Endothelial cell (in vitro differentiated cells): ENCODE data around the gene PPY. TPM values are rescaled to one million over a fixed set of nuclear protein-coding genes. Genes with fewer than 3 reads are reported as not detected.
"Not testable (repeated sequence)": the region's sequence is repeated elsewhere in the genome, so short reads cannot be mapped to it uniquely, and the experiment has no call there.

Experiments
- DNase-seq: peaks from one replicate; pipeline ENCODE4 v3.0.0; 2021; ENCODE audit warnings: low spot score
- H3K27ac Mint-ChIP-seq: one replicate; pipeline ENCODE4 v1.8.0; 2021; ENCODE audit warnings: mixed read lengths, inconsistent platforms; ENCODE audit not compliant: unreplicated experiment
- H3K27me3 Mint-ChIP-seq: one replicate; pipeline ENCODE4 v1.8.0; 2021; ENCODE audit warnings: mild to moderate bottlenecking, moderate library complexity, mixed read lengths, inconsistent platforms; ENCODE audit not compliant: unreplicated experiment
- H3K36me3 Mint-ChIP-seq: one replicate; pipeline ENCODE4 v1.8.0; 2021; ENCODE audit warnings: mild to moderate bottlenecking, low read depth, mixed read lengths, inconsistent platforms; ENCODE audit not compliant: unreplicated experiment
- H3K4me1 Mint-ChIP-seq: one replicate; pipeline ENCODE4 v1.8.0; 2021; ENCODE audit warnings: mild to moderate bottlenecking, mixed read lengths, inconsistent platforms; ENCODE audit not compliant: unreplicated experiment
- H3K4me3 Mint-ChIP-seq: one replicate; pipeline ENCODE4 v1.8.0; 2021; ENCODE audit warnings: mild to moderate bottlenecking, mixed read lengths, inconsistent platforms; ENCODE audit not compliant: unreplicated experiment
- H3K9me3 Mint-ChIP-seq: one replicate; pipeline ENCODE4 v1.8.0; 2021; ENCODE audit warnings: mixed read lengths, inconsistent platforms; ENCODE audit not compliant: unreplicated experiment
- total RNA-seq: library from RNA; stranded (reverse); fragmentation: NEBNext Ultra II Directional; extraction: Animal tissue kit (Norgen Biotek cat#: 25700); gene quantifications from one replicate; pipeline ENCODE4 v1.2.1, GENCODE V29; 2021; ENCODE audit not compliant: unreplicated experiment
- TF ChIP-seq, protein P1 (sequence below): fragments of 200-600 bp; sonication (generic); IDR thresholded peaks from one replicate; pipeline ENCODE4 v1.5.0; 2021; ENCODE audit warnings: antibody characterized with exemption; ENCODE audit not compliant: unreplicated experiment

The PPY gene
- total RNA-seq, 1 donor from 2014 or later = not detected

DNA sequence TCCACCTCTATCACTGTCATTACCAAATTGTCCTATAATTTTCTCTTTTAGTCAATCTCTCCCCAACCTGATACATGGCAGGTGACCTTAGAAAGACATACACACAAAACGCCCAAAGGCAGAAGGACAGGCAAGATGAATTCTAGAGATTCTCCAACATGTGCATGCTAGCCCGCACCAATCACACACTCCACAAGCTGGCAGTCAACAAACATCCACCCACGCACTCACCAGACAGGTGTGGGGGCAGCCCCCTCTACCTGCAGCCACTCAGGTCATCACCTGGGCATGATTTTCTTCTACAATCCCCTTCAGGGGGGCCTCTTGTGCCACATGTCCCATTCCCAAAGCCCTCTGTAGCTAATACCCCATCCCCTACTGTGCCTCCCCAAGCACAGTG, 44.4 kb downstream of the PPY start:
- peaks cover 4% of the 10 kb centered on the region for H3K4me1 Mint-ChIP-seq
- no peak overlapping the region for H3K27ac Mint-ChIP-seq
- TF ChIP-seq, protein P1, sequence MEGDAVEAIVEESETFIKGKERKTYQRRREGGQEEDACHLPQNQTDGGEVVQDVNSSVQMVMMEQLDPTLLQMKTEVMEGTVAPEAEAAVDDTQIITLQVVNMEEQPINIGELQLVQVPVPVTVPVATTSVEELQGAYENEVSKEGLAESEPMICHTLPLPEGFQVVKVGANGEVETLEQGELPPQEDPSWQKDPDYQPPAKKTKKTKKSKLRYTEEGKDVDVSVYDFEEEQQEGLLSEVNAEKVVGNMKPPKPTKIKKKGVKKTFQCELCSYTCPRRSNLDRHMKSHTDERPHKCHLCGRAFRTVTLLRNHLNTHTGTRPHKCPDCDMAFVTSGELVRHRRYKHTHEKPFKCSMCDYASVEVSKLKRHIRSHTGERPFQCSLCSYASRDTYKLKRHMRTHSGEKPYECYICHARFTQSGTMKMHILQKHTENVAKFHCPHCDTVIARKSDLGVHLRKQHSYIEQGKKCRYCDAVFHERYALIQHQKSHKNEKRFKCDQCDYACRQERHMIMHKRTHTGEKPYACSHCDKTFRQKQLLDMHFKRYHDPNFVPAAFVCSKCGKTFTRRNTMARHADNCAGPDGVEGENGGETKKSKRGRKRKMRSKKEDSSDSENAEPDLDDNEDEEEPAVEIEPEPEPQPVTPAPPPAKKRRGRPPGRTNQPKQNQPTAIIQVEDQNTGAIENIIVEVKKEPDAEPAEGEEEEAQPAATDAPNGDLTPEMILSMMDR = no peak
- H3K36me3 Mint-ChIP-seq = peaks cover 3% of the 10 kb centered on the region
- no peaks in the 10 kb centered on the region for H3K9me3 Mint-ChIP-seq
- peaks cover 2% of the 10 kb centered on the region for H3K27me3 Mint-ChIP-seq
- no peak overlapping the region for H3K4me3 Mint-ChIP-seq
- DNase-seq = no peak

DNA sequence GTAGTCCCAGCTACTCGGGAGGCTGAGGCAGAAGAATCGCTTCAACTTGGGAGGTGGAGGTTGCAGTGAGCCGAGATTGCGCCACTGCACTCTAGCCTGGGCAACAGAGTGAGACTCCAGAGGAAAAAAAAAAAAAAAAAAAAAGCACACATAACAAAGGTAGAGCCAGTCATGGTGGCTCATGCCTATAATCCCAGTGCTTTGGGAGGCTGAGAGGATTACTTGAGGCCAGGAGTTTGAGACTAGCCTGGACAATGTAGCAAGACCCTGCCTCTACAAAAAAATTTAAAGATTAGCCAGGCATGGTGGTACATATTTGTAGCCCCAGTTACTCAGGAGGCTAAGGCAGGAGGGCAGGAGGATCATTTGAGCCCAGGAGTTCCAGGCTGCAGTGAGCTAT, 47.8 kb downstream of the PPY start:
- H3K4me1 Mint-ChIP-seq = not testable (repeated sequence)

DNA sequence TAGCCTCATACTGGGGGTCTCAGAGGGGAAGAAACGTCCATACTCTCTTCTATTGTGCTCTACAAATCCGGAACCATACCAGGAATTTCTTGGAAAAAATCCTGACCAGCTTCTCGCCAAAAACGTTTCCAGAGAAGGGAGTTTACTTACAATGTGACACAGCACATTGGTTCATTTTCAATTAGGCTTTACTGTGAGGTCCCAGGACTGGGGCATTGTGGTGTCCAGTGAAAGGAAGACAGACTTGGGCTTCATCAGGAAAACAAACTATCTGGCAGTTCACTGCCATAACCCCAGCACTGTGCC, 49.7 kb downstream of the PPY start:
- no peaks in the 10 kb centered on the region for H3K9me3 Mint-ChIP-seq
- peaks cover 6% of the 10 kb centered on the region for H3K36me3 Mint-ChIP-seq
- no peak for DNase-seq
- no peaks in the 10 kb centered on the region for H3K27me3 Mint-ChIP-seq
- TF ChIP-seq, protein P1 = no peak
- H3K27ac Mint-ChIP-seq = peak overlapping the region; percentile 24
- no peak overlapping the region for H3K4me3 Mint-ChIP-seq
- peaks cover 3% of the 10 kb centered on the region for H3K4me1 Mint-ChIP-seq

More for the DNA sequence above, 47.8 kb downstream of the PPY start:
- not testable (repeated sequence) for H3K27ac Mint-ChIP-seq, H3K36me3 Mint-ChIP-seq, H3K9me3 Mint-ChIP-seq, H3K4me3 Mint-ChIP-seq, H3K27me3 Mint-ChIP-seq, DNase-seq

DNA sequence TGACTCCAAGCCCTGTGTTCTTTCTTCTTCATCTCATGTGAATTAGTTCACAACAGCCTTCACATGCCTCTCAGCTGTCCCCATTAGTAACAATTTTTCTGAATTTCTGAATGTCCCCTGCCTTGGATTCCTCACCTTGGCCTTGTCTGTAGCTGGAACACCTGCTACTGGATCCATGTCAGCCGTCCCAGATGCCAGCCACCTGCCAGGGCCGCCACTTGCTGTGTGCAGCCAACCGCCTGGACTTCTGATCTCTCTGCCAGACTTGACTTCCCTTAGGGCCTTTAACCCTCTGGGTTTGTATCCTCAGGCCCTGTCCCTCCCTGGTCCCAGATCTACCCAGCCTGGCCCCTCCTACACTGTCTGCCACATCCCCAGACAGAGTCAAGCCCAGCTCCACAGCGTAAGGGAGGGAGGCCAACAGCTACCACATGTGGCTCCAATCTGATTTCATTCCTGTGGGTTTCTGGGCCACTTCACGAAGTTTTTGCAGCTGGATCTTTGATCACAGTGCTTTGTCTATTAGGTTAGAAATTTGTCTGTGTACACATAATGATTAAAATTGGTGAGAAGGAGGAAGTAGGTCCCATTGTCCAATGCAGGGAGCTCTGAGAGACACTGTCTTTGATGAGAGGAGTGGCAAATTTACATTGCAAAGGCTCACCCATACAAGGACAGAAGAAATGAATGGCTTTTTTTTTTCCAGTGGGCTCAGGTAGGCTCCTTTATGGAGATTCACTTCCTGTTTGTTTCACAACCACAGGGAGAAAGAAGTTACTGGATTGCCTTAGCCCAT, 50.2 kb downstream of the PPY start:
- Mint-ChIP-seq H3K27ac (no peak overlapping the region), H3K4me3 (no peak overlapping the region), H3K9me3 (no peaks in the 10 kb centered on the region), H3K4me1 (peaks cover 3% of the 10 kb centered on the region), H3K27me3 (no peaks in the 10 kb centered on the region), H3K36me3 (peaks cover 7% of the 10 kb centered on the region)
- TF ChIP-seq, protein P1 = no peak
- DNase-seq = no peak

Other genes with a start within 250 kb of the PPY start
- 29.6 TPM for gene SOST, start 183.7 kb downstream of the PPY start, total RNA-seq
- 41.4 TPM for gene DUSP3, start 163.5 kb downstream of the PPY start, total RNA-seq
- gene CFAP97D1, start 162.0 kb downstream of the PPY start, total RNA-seq = 0.10 TPM
- gene MPP3, start 109.3 kb downstream of the PPY start, total RNA-seq = 5.2 TPM
- 5.4 TPM for gene CD300LG, start 95.3 kb downstream of the PPY start, total RNA-seq
- gene MPP2, start 34.9 kb downstream of the PPY start, total RNA-seq = 8.4 TPM
- not detected for gene PYY, start 11.5 kb upstream of the PPY start, total RNA-seq
- gene NAGS, start 62.1 kb upstream of the PPY start, total RNA-seq = 1.2 TPM
- 32.1 TPM for gene TMEM101, start 72.5 kb upstream of the PPY start, total RNA-seq
- 63.0 TPM for gene LSM12, start 124.2 kb upstream of the PPY start, total RNA-seq
- 113 TPM for gene G6PC3, start 128.3 kb upstream of the PPY start, total RNA-seq
- gene HDAC5, start 181.2 kb upstream of the PPY start, total RNA-seq = 51.4 TPM
- gene HROB, start 199.5 kb upstream of the PPY start, total RNA-seq = 6.1 TPM
- gene ASB16, start 228.2 kb upstream of the PPY start, total RNA-seq = not detected
- gene TMUB2, start 244.5 kb upstream of the PPY start, total RNA-seq = 39.2 TPM